Right forelimb (tissue), 1 donor: ENCODE results near the gene RPL12.
A peak's percentile ranks its signal among the peaks of the same experiment; 100 is the strongest.
"Not testable (repeated sequence)": the region's sequence is repeated elsewhere in the genome, so short reads cannot be mapped to it uniquely, and the experiment has no call there.

Source experiments
- DNase-seq: peaks from one replicate; pipeline ENCODE4 v3.0.0-alpha.2; 2018

RPL12 gene

GRCh38 chr9:127466407-127466917, 15.3 kb upstream of the RPL12 start:
- DNase-seq = not testable (repeated sequence)

- no peak for DNase-seq
Measured at GRCh38 chr9:127463911-127464310, 12.7 kb upstream of the RPL12 start.

- no peak for DNase-seq
Measured at GRCh38 chr9:127463382-127463781, 12.2 kb upstream of the RPL12 start.

GRCh38 chr9:127458921-127459320, 7.7 kb upstream of the RPL12 start:
- DNase-seq = no peak

GRCh38 chr9:127457191-127457878, 6.1 kb upstream of the RPL12 start:
- DNase-seq = no peak

GRCh38 chr9:127455324-127455992, 4.3 kb upstream of the RPL12 start:
- DNase-seq = no peak

- DNase-seq = no peak
Measured at GRCh38 chr9:127452691-127453090, 1.5 kb upstream of the RPL12 start.

GRCh38 chr9:127451858-127452656, 851 bp upstream of the RPL12 start:
- peak; percentile 64 for DNase-seq

GRCh38 chr9:127451608-127451857, 327 bp upstream of the RPL12 start:
- no peak for DNase-seq

- DNase-seq = no peak
Measured at GRCh38 chr9:127450243-127450760, 904 bp downstream of the RPL12 start.

GRCh38 chr9:127449332-127449966, 1.8 kb downstream of the RPL12 start:
- DNase-seq = no peak

- no peak for DNase-seq
Measured at GRCh38 chr9:127448112-127448805, 2.9 kb downstream of the RPL12 start.

GRCh38 chr9:127447416-127448111, 3.6 kb downstream of the RPL12 start:
- no peak for DNase-seq

- no peak for DNase-seq
Measured at GRCh38 chr9:127446713-127447415, 4.3 kb downstream of the RPL12 start.

- DNase-seq = no peak
Measured at GRCh38 chr9:127445851-127446712, 5.1 kb downstream of the RPL12 start.

GRCh38 chr9:127444921-127445850, 6.0 kb downstream of the RPL12 start:
- DNase-seq = no peak

GRCh38 chr9:127444283-127444920, 6.8 kb downstream of the RPL12 start:
- DNase-seq = no peak

- no peak for DNase-seq
Measured at GRCh38 chr9:127438394-127438793, 12.8 kb downstream of the RPL12 start.
